GM12878 (cell line): Measurements from ENCODE around the gene SPINT2. TPM values are rescaled to one million over a fixed set of nuclear protein-coding genes. Genes with fewer than 3 reads are reported as not detected.

ENCODE experiments used
- EED ChIP-seq: sonication (generic); IDR thresholded peaks from 2 replicates; pipeline ENCODE4 v1.6.1; 2016; ENCODE audit warnings: antibody characterized with exemption, low read depth
- MTA2 ChIP-seq: fragments of 450-650 bp; IDR thresholded peaks from 2 replicates; pipeline ENCODE4 v1.6.1; 2016; ENCODE audit warnings: low read depth, mild to moderate bottlenecking, moderate library complexity
- NFXL1 ChIP-seq: fragments of 450-650 bp; IDR thresholded peaks from 2 replicates; pipeline ENCODE4 v1.6.1; 2017; ENCODE audit warnings: antibody characterized with exemption, mild to moderate bottlenecking, borderline replicate concordance
- SUPT20H ChIP-seq: IDR thresholded peaks from 2 replicates; pipeline ENCODE4 v1.6.1; 2011; ENCODE audit warnings: low read depth, mild to moderate bottlenecking, low read length, moderate library complexity, borderline replicate concordance; ENCODE audit not compliant: control insufficient read depth
- TCF7 ChIP-seq: IDR thresholded peaks from 2 replicates; pipeline ENCODE4 v1.6.1; 2014; ENCODE audit warnings: antibody characterized with exemption, borderline replicate concordance
- ZSCAN29 ChIP-seq: fragments of 450-650 bp; IDR thresholded peaks from 2 replicates; pipeline ENCODE4 v1.6.1; 2017; ENCODE audit warnings: mild to moderate bottlenecking, moderate library complexity
- polyA plus RNA-seq, 11 experiments: library from polyadenylated mRNA; depleted of rRNA in 4 of 11; unstranded in 6 of 11; stranded (reverse) in 5 of 11; fragments of >200 nt; fragmentation: Nextera tagmentation in 4 of 11; fragmentation: Illumina TruSeq in 1 of 11; extraction: Ambion mirVana in 4 of 11; extraction: Trizol in 1 of 11; gene quantifications; 1 replicate in 1 of 11; 2 replicates in 10 of 11; pipeline versions ENCODE4 v1.2.1 to v1.2.3, GENCODE V29; 2011 to 2016; ENCODE audit warnings: inconsistent platforms in 2 of 11, missing spikeins in 2 of 11, low read depth in 1 of 11
- total RNA-seq, 4 experiments: library from RNA; depleted of rRNA in 3 of 4; stranded (reverse); fragments of >200 nt in 3 of 4; fragmentation: Illumina TruSeq in 1 of 4; extraction: Trizol in 1 of 4; gene quantifications; 2 replicates each; pipeline versions ENCODE4 v1.2.1 to v1.2.3, GENCODE V29; 2013 to 2021
- TF ChIP-seq, protein P1 (sequence below): fragments of 450-650 bp; IDR thresholded peaks from 2 replicates; pipeline ENCODE4 v1.6.1; 2018; ENCODE audit warnings: borderline replicate concordance, mild to moderate bottlenecking; ENCODE audit not compliant: partially characterized antibody
- TF ChIP-seq, protein P2 (sequence below): fragments of 150-350 bp; IDR thresholded peaks from 2 replicates; pipeline ENCODE4 v1.6.1; 2016; ENCODE audit warnings: low read depth, low read length

Gene SPINT2
- total and polyA plus RNA-seq, 10 of the 15 experiments (the other 5 are each of a cell fraction or from before 2014, with no cell fraction given) = 0.15 to 26.5 (median 17.5) TPM

DNA sequence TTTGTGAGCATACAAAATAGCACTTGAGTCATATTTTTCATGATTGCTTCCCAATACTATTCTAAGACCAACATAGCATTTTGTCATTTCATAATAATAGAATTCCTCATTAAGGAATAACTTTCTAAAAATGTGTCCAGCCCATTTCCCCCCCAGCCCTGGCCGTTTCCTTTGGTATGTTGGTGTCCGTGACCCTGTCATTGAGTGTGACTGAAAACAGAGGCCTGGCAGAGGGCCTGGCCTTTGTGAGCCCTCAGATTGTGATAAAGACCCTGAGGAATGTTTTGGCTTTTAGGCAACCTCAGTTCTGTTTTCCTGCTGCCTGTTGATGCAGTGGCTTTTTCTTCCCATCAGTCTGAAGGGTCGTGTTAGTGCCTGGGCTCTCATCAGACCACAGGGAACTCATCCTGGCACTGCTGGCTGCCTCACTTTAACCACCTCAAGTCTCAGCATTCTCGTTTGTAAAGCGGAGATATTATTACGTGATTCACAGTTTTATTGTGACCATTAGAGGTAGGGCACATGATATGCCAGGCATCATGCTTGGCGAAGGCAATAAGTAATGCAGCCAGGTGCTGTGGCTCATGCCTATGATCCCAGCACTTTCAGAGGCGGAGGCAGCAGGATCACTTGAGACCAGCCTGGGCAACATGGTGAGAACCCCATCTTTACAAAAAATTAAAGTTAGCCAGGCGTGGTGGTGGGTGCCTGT is 13.8 kb downstream of the SPINT2 start (continued):
- TF ChIP-seq, protein P1, sequence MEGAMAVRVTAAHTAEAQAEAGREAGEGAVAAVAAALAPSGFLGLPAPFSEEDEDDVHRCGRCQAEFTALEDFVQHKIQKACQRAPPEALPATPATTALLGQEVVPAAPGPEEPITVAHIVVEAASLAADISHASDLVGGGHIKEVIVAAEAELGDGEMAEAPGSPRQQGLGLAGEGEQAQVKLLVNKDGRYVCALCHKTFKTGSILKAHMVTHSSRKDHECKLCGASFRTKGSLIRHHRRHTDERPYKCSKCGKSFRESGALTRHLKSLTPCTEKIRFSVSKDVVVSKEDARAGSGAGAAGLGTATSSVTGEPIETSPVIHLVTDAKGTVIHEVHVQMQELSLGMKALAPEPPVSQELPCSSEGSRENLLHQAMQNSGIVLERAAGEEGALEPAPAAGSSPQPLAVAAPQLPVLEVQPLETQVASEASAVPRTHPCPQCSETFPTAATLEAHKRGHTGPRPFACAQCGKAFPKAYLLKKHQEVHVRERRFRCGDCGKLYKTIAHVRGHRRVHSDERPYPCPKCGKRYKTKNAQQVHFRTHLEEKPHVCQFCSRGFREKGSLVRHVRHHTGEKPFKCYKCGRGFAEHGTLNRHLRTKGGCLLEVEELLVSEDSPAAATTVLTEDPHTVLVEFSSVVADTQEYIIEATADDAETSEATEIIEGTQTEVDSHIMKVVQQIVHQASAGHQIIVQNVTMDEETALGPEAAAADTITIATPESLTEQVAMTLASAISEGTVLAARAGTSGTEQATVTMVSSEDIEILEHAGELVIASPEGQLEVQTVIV = no peak
- TF ChIP-seq, protein P2, sequence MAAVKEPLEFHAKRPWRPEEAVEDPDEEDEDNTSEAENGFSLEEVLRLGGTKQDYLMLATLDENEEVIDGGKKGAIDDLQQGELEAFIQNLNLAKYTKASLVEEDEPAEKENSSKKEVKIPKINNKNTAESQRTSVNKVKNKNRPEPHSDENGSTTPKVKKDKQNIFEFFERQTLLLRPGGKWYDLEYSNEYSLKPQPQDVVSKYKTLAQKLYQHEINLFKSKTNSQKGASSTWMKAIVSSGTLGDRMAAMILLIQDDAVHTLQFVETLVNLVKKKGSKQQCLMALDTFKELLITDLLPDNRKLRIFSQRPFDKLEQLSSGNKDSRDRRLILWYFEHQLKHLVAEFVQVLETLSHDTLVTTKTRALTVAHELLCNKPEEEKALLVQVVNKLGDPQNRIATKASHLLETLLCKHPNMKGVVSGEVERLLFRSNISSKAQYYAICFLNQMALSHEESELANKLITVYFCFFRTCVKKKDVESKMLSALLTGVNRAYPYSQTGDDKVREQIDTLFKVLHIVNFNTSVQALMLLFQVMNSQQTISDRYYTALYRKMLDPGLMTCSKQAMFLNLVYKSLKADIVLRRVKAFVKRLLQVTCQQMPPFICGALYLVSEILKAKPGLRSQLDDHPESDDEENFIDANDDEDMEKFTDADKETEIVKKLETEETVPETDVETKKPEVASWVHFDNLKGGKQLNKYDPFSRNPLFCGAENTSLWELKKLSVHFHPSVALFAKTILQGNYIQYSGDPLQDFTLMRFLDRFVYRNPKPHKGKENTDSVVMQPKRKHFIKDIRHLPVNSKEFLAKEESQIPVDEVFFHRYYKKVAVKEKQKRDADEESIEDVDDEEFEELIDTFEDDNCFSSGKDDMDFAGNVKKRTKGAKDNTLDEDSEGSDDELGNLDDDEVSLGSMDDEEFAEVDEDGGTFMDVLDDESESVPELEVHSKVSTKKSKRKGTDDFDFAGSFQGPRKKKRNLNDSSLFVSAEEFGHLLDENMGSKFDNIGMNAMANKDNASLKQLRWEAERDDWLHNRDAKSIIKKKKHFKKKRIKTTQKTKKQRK = no peak
- no peak for TF ChIP-seq TCF7
- TF ChIP-seq ZSCAN29 = no peak
- TF ChIP-seq NFXL1 = no peak
- no peak for TF ChIP-seq SUPT20H
- no peak for TF ChIP-seq EED
- TF ChIP-seq MTA2 = no peak
- TF ChIP-seq, all 136 proteins: peak for 0
